Liver (tissue), 9 donors: ENCODE data around the gene GCH1. TPM values are rescaled to one million over a fixed set of nuclear protein-coding genes. Genes with fewer than 3 reads are reported as not detected.
A peak's percentile ranks its signal among the peaks of the same experiment; 100 is the strongest.

Experiments
- DNase-seq: peaks from one replicate; pipeline ENCODE4 v3.0.0-alpha.2; 2017; ENCODE audit warnings: low spot score
- H3K27ac ChIP-seq, 2 donors: one replicate each; pipeline ENCODE4 v1.7.0; 2013; ENCODE audit warnings: inconsistent platforms in 2 of 2, low read length in 2 of 2, control low read depth in 1 of 2, low read depth in 1 of 2, mild to moderate bottlenecking in 1 of 2
- H3K27me3 ChIP-seq, 4 donors: one replicate each; pipeline versions ENCODE4 v1.6.1 to v1.7.0; 2013; ENCODE audit warnings: low read length in 3 of 4, inconsistent platforms in 1 of 4, mild to moderate bottlenecking in 1 of 4, moderate library complexity in 1 of 4; ENCODE audit not compliant: control insufficient read depth in 4 of 4, insufficient read depth in 4 of 4
- H3K36me3 ChIP-seq, 4 donors: one replicate each; pipeline versions ENCODE4 v1.6.1 to v1.7.0; 2013; ENCODE audit warnings: low read length in 3 of 4, mild to moderate bottlenecking in 3 of 4, low read depth in 1 of 4, moderate library complexity in 1 of 4; ENCODE audit not compliant: control insufficient read depth in 4 of 4, insufficient read depth in 3 of 4
- H3K4me1 ChIP-seq, 4 donors: one replicate each; pipeline versions ENCODE4 v1.6.1 to v1.7.0; 2013; ENCODE audit warnings: low read length in 3 of 4, mild to moderate bottlenecking in 3 of 4, moderate library complexity in 1 of 4; ENCODE audit not compliant: control insufficient read depth in 4 of 4, insufficient read depth in 4 of 4
- H3K4me3 ChIP-seq, 3 donors: one replicate each; pipeline versions ENCODE4 v1.6.1 to v1.7.0; 2013; ENCODE audit warnings: low read length in 3 of 3, control low read depth in 1 of 3, low read depth in 1 of 3, mild to moderate bottlenecking in 1 of 3
- H3K9ac ChIP-seq, 2 donors: one replicate each; pipeline ENCODE4 v1.7.0; 2013; ENCODE audit warnings: low read length in 2 of 2, mild to moderate bottlenecking in 2 of 2, moderate library complexity in 2 of 2, control low read depth in 1 of 2, low read depth in 1 of 2
- H3K9me3 ChIP-seq, 4 donors: one replicate each; pipeline versions ENCODE4 v1.6.1 to v1.7.0; 2013; ENCODE audit warnings: low read length in 3 of 4; ENCODE audit not compliant: control insufficient read depth in 4 of 4
- EGR1 ChIP-seq, 2 donors: IDR thresholded peaks; 2 replicates each; pipeline ENCODE4 v1.6.1; 2016 to 2018; ENCODE audit warnings: antibody characterized with exemption in 2 of 2, low read depth in 2 of 2
- FOXA1 ChIP-seq: IDR thresholded peaks from 2 replicates; pipeline ENCODE4 v1.6.1; 2016; ENCODE audit warnings: antibody characterized with exemption
- FOXA2 ChIP-seq: IDR thresholded peaks from 2 replicates; pipeline ENCODE4 v1.6.1; 2016; ENCODE audit warnings: antibody characterized with exemption
- GABPA ChIP-seq, 2 donors: IDR thresholded peaks in 1 of 2; conservative IDR thresholded peaks in 1 of 2; 2 replicates each; pipeline ENCODE4 v1.6.1; 2016; ENCODE audit warnings: antibody characterized with exemption in 2 of 2, mild to moderate bottlenecking in 1 of 2, moderate library complexity in 1 of 2
- HNF4A ChIP-seq, 2 donors: conservative IDR thresholded peaks; 2 replicates each; pipeline ENCODE4 v1.6.1; 2016; ENCODE audit warnings: antibody characterized with exemption in 2 of 2, mild to moderate bottlenecking in 2 of 2
- HNF4G ChIP-seq: IDR thresholded peaks from 2 replicates; pipeline ENCODE4 v1.6.1; 2016; ENCODE audit warnings: antibody characterized with exemption
- JUND ChIP-seq, 2 donors: IDR thresholded peaks; 2 replicates each; pipeline ENCODE4 v1.6.1; 2016; ENCODE audit warnings: antibody characterized with exemption in 2 of 2
- NR2F2 ChIP-seq: IDR thresholded peaks from 2 replicates; pipeline ENCODE4 v1.6.1; 2016; ENCODE audit warnings: antibody characterized with exemption
- RAD21 ChIP-seq, 2 donors: IDR thresholded peaks; 2 replicates each; pipeline ENCODE4 v1.6.1; 2016; ENCODE audit warnings: antibody characterized with exemption in 2 of 2, mild to moderate bottlenecking in 2 of 2
- SP1 ChIP-seq: IDR thresholded peaks from 2 replicates; pipeline ENCODE4 v1.6.1; 2018; ENCODE audit warnings: antibody characterized with exemption, mild to moderate bottlenecking
- TAF1 ChIP-seq: conservative IDR thresholded peaks from 2 replicates; pipeline ENCODE4 v1.6.1; 2016; ENCODE audit warnings: antibody characterized with exemption, mild to moderate bottlenecking
- YY1 ChIP-seq: IDR thresholded peaks from 2 replicates; pipeline ENCODE4 v1.6.1; 2016; ENCODE audit warnings: antibody characterized with exemption, mild to moderate bottlenecking
- whole genome bisulfite sequencing: extraction: QIAGEN DNeasy Blood & Tissue Kit; methylation state at CpG from one replicate; pipeline ENCODE4 v1.1.7; 2013; 5-methylcytosine and 5-hydroxymethylcytosine counted together
- polyA plus RNA-seq, 2 donors: library from polyadenylated mRNA; stranded (reverse) in 1 of 2; unstranded in 1 of 2; fragments of 200-250 nt in 1 of 2; fragments of >200 nt in 1 of 2; fragmentation: Nextera tagmentation in 1 of 2; extraction: Ambion mirVana in 1 of 2; gene quantifications; one replicate each; pipeline versions ENCODE4 v1.2.1 to v1.2.3, GENCODE V29; 2013 to 2015
- total RNA-seq, 2 donors: library from RNA; depleted of rRNA; stranded (reverse); fragments of >200 nt; gene quantifications; one replicate each; pipeline ENCODE4 v1.2.3, GENCODE V29; 2014
- TF ChIP-seq, protein P1 (sequence below): IDR thresholded peaks from 2 replicates; pipeline ENCODE4 v1.6.1; 2016; ENCODE audit warnings: antibody characterized with exemption, mild to moderate bottlenecking
- TF ChIP-seq, protein P2 (sequence below): IDR thresholded peaks from 2 replicates; pipeline ENCODE4 v1.6.1; 2016; ENCODE audit warnings: antibody characterized with exemption
- TF ChIP-seq, protein P3 (sequence below): fragments of 150-350 bp; IDR thresholded peaks from 2 replicates; pipeline ENCODE4 v1.5.1; 2017; ENCODE audit warnings: improper control_type of control experiment, low read depth, low read length; ENCODE audit not compliant: missing input control
- TF ChIP-seq, protein P4 (sequence below): IDR thresholded peaks from 2 replicates; pipeline ENCODE4 v1.6.1; 2016; ENCODE audit warnings: antibody characterized with exemption
- TF ChIP-seq, protein P5 (sequence below): IDR thresholded peaks from 2 replicates; pipeline ENCODE4 v1.6.1; 2016; ENCODE audit warnings: antibody characterized with exemption
- donor health status: healthy.
- donor health status: healthy.
- donor health status: healthy.
- donor health status: healthy.
- donor health status: healthy.

Gene GCH1
- total and polyA plus RNA-seq, 4 donors = 19.7 to 60.0 (median 37.0) TPM

DNA sequence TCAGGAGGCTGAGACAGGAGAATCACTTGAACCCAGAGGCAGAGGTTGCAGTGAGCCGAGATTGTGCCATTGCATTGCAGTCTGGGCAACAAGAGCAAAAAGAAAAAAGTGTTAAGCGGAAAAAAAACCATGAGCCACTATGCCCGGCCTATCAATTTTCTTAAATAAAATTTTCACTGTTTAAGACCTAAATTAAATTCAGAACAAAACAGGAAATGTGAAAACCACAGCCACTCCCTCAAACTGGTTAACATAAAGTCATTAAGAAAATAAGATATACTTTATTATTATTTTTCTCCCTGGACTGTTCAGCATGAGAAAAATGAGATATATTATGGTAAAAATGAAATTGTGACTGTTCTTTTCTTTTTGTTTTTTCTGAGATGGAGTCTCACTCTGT, 44.6 kb upstream of the GCH1 start:
- TF ChIP-seq FOXA2 (no peak), JUND (IDR thresholded peaks at IDR 0.05) (no peak), EGR1 (IDR thresholded peaks at IDR 0.05; ENCODE audit: low read depth in 2 of 2) (no peak)
- TF ChIP-seq, protein P1, sequence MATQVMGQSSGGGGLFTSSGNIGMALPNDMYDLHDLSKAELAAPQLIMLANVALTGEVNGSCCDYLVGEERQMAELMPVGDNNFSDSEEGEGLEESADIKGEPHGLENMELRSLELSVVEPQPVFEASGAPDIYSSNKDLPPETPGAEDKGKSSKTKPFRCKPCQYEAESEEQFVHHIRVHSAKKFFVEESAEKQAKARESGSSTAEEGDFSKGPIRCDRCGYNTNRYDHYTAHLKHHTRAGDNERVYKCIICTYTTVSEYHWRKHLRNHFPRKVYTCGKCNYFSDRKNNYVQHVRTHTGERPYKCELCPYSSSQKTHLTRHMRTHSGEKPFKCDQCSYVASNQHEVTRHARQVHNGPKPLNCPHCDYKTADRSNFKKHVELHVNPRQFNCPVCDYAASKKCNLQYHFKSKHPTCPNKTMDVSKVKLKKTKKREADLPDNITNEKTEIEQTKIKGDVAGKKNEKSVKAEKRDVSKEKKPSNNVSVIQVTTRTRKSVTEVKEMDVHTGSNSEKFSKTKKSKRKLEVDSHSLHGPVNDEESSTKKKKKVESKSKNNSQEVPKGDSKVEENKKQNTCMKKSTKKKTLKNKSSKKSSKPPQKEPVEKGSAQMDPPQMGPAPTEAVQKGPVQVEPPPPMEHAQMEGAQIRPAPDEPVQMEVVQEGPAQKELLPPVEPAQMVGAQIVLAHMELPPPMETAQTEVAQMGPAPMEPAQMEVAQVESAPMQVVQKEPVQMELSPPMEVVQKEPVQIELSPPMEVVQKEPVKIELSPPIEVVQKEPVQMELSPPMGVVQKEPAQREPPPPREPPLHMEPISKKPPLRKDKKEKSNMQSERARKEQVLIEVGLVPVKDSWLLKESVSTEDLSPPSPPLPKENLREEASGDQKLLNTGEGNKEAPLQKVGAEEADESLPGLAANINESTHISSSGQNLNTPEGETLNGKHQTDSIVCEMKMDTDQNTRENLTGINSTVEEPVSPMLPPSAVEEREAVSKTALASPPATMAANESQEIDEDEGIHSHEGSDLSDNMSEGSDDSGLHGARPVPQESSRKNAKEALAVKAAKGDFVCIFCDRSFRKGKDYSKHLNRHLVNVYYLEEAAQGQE = no peak
- Histone ChIP-seq H3K9me3 (no peaks in the 10 kb centered on the region), H3K9ac (no peak overlapping the region), H3K4me1 (peaks cover 0 to 8% (median 3%) of the 10 kb centered on the region in 4 donors), H3K4me3 (no peak overlapping the region), H3K36me3 (no peaks in the 10 kb centered on the region), H3K27ac (no peak overlapping the region), H3K27me3 (no peaks in the 10 kb centered on the region)
- no peak for DNase-seq
- WGBS = 96% methylated on average over 3 of the region's 3 CpGs

DNA sequence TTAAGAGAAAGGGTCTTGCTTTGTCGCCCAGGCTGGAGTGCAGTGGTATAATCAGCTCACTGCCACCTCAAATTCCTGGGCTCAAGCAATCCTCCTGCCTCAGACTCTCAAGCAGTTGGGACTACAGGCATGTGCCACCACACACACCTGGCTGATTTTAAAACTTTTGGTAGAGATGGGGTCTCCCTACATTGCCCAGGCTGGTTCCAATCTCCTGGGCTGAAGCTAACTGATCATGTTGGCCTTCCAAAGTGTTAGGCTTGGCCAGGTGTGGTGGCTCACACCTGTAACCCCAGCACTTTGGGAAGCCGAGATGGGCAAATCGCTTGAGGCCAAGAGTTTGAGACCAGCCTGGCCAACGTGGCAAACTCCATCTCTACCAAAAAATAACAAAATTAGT, 43.9 kb upstream of the GCH1 start:
- DNase-seq = no peak
- H3K9ac ChIP-seq = no peak overlapping the region
- H3K36me3 ChIP-seq = no peaks in the 10 kb centered on the region
- WGBS = 97% methylated on average over 4 of the region's 4 CpGs
- TF ChIP-seq NR2F2 = no peak
- TF ChIP-seq EGR1 (IDR thresholded peaks at IDR 0.05; ENCODE audit: low read depth in 2 of 2) = no peak
- no peak for TF ChIP-seq FOXA2
- H3K27ac ChIP-seq = no peak overlapping the region
- no peaks in the 10 kb centered on the region for H3K9me3 ChIP-seq
- no peak overlapping the region for H3K4me3 ChIP-seq
- H3K27me3 ChIP-seq = no peaks in the 10 kb centered on the region
- peaks cover 0 to 8% (median 3%) of the 10 kb centered on the region in 4 donors for H3K4me1 ChIP-seq

DNA sequence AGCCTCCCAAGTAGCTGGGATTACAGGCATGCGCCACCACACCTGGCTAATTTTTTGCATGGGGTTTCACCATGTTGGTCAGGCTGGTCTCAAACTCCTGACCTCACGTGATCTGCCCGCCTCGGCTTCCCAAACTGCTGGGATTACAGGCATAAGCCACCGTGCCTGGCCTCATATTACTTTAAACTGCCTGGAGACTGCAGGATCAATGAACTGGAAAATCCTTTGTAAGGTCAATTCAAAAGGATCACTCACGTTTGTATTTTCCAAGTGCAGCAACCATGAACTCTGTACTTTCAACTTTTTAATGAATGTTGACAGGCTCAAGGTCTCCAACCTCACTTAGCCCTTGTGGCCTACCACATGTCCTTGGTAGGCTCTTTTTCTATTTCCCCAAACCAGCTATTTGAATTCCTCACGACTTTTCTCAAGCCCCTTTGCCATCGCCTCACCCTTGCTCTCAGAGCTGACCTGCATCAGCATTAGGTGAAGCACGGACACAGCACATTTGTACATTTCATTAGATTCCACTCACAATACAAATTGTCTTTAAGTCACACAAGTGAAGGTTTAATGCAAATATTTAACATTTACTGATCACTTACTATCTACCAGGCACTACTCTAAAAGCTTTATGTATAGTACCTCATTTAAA, 42.2 kb upstream of the GCH1 start:
- DNase-seq = no peak
- H3K27me3 ChIP-seq = no peaks in the 10 kb centered on the region
- TF ChIP-seq NR2F2 = peak; percentile 46
- peak; percentile 78 for TF ChIP-seq HNF4G
- no peak for TF ChIP-seq FOXA1
- TF ChIP-seq, protein P2, sequence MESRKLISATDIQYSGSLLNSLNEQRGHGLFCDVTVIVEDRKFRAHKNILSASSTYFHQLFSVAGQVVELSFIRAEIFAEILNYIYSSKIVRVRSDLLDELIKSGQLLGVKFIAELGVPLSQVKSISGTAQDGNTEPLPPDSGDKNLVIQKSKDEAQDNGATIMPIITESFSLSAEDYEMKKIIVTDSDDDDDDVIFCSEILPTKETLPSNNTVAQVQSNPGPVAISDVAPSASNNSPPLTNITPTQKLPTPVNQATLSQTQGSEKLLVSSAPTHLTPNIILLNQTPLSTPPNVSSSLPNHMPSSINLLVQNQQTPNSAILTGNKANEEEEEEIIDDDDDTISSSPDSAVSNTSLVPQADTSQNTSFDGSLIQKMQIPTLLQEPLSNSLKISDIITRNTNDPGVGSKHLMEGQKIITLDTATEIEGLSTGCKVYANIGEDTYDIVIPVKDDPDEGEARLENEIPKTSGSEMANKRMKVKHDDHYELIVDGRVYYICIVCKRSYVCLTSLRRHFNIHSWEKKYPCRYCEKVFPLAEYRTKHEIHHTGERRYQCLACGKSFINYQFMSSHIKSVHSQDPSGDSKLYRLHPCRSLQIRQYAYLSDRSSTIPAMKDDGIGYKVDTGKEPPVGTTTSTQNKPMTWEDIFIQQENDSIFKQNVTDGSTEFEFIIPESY = no peak
- TF ChIP-seq, protein P3, sequence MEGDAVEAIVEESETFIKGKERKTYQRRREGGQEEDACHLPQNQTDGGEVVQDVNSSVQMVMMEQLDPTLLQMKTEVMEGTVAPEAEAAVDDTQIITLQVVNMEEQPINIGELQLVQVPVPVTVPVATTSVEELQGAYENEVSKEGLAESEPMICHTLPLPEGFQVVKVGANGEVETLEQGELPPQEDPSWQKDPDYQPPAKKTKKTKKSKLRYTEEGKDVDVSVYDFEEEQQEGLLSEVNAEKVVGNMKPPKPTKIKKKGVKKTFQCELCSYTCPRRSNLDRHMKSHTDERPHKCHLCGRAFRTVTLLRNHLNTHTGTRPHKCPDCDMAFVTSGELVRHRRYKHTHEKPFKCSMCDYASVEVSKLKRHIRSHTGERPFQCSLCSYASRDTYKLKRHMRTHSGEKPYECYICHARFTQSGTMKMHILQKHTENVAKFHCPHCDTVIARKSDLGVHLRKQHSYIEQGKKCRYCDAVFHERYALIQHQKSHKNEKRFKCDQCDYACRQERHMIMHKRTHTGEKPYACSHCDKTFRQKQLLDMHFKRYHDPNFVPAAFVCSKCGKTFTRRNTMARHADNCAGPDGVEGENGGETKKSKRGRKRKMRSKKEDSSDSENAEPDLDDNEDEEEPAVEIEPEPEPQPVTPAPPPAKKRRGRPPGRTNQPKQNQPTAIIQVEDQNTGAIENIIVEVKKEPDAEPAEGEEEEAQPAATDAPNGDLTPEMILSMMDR = no peak
- TF ChIP-seq FOXA2 = no peak
- TF ChIP-seq TAF1 = no peak
- TF ChIP-seq, protein P4, sequence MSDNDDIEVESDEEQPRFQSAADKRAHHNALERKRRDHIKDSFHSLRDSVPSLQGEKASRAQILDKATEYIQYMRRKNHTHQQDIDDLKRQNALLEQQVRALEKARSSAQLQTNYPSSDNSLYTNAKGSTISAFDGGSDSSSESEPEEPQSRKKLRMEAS = peak; percentile 53
- TF ChIP-seq YY1 = peak; percentile 18
- peak; percentile 24 to 25 for TF ChIP-seq JUND (IDR thresholded peaks at IDR 0.05)
- TF ChIP-seq SP1 = peak; percentile 89
- peak in 1 of 2 donors; percentile 23 for TF ChIP-seq RAD21 (IDR thresholded peaks at IDR 0.05)
- TF ChIP-seq, protein P5, sequence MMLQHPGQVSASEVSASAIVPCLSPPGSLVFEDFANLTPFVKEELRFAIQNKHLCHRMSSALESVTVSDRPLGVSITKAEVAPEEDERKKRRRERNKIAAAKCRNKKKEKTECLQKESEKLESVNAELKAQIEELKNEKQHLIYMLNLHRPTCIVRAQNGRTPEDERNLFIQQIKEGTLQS = peak; percentile 27
- TF ChIP-seq EGR1 (IDR thresholded peaks at IDR 0.05; ENCODE audit: low read depth in 2 of 2) = no peak
- no peak for TF ChIP-seq GABPA (IDR thresholded peaks at IDR 0.05 in 1 of 2, conservative IDR thresholded peaks at IDR 0.05 in 1 of 2)
- peak; percentile 87 to 95 for TF ChIP-seq HNF4A (conservative IDR thresholded peaks at IDR 0.05)

More for the DNA sequence above, 42.2 kb upstream of the GCH1 start:
- no peaks in the 10 kb centered on the region for H3K9me3 ChIP-seq
- no peak overlapping the region for H3K9ac ChIP-seq
- H3K36me3 ChIP-seq = no peaks in the 10 kb centered on the region
- no peak overlapping the region for H3K4me3 ChIP-seq
- H3K27ac ChIP-seq = no peak overlapping the region
- H3K4me1 ChIP-seq = peaks cover 0 to 8% (median 3%) of the 10 kb centered on the region in 4 donors
- WGBS = 56% methylated on average over 9 of the region's 9 CpGs
